Natural killer cell treated with Interleukin-12 subunit alpha and Interleukin-12 subunit beta and Interleukin-15 and Interleukin-18, amount 100 ng/mL, for 72 hours (primary cell): ENCODE measurements around the gene TCOF1. TPM values are rescaled to one million over a fixed set of nuclear protein-coding genes. Genes with fewer than 3 reads are reported as not detected.

ENCODE experiments used
- ATAC-seq, 2 donors: fragments of 150-1000 bp; cut with Tn5 transposase in 1 of 2; sonication (Bioruptor Pico), chemical (Tn5 transposase) in 1 of 2; 2 replicates each; pipeline ENCODE4 v1.10.0; 2021
- DNase-seq: peaks from one replicate; pipeline ENCODE4 v3.0.0; 2022; ENCODE audit warnings: low spot score
- H3K27ac Mint-ChIP-seq, 2 donors: 1 replicate in 1 of 2; 2 replicates in 1 of 2; pipeline ENCODE4 v1.8.0; 2022; ENCODE audit warnings: mixed read lengths in 2 of 2, mild to moderate bottlenecking in 1 of 2, moderate library complexity in 1 of 2
- H3K27me3 Mint-ChIP-seq, 2 donors: 1 replicate in 1 of 2; 2 replicates in 1 of 2; pipeline ENCODE4 v1.8.0; 2022; ENCODE audit warnings: mixed read lengths in 2 of 2
- H3K36me3 Mint-ChIP-seq: one replicate; pipeline ENCODE4 v1.8.0; 2022; ENCODE audit warnings: mixed read lengths
- H3K4me1 Mint-ChIP-seq, 2 donors: 1 replicate in 1 of 2; 2 replicates in 1 of 2; pipeline ENCODE4 v1.8.0; 2022; ENCODE audit warnings: low read depth in 2 of 2, mixed read lengths in 2 of 2, mild to moderate bottlenecking in 1 of 2
- H3K4me3 Mint-ChIP-seq: one replicate; pipeline ENCODE4 v1.8.0; 2022; ENCODE audit warnings: mixed read lengths
- H3K9me3 Mint-ChIP-seq: 2 replicates; pipeline ENCODE4 v1.8.0; 2022; ENCODE audit warnings: mixed read lengths
- total RNA-seq, 2 donors: library from RNA; stranded (reverse); gene quantifications; one replicate each; pipeline ENCODE4 v1.2.3, GENCODE V29; 2022

Gene TCOF1
- total RNA-seq, 2 donors from 2014 or later = 70.0 to 140 TPM

DNA sequence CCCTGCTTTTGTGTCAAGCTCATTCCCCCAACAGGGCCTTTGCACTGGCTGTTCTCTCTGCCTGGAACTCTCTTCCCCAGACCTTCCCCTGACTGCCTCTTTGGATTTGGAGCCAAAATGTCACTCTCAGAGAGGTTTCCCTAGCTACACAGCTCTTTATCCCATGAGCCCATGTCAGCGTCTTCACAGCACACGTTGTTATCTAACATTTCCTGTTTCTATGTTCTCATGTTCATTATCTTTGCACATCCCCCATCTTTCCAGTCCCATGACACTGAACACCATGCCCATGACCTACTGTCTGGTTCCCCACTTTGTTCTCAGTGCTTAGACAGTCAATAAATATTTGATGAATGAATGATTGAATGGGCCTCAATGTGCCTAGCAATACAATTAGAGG is 28.5 kb upstream of the TCOF1 start:
- Mint-ChIP-seq H3K4me3 (no peak overlapping the region), H3K36me3 (no peaks in the 10 kb centered on the region), H3K9me3 (no peaks in the 10 kb centered on the region), H3K27ac (no peak overlapping the region), H3K27me3 (no peaks in the 10 kb centered on the region), H3K4me1 (no peaks in the 10 kb centered on the region)
- ATAC-seq = no peak
- DNase-seq = no peak

DNA sequence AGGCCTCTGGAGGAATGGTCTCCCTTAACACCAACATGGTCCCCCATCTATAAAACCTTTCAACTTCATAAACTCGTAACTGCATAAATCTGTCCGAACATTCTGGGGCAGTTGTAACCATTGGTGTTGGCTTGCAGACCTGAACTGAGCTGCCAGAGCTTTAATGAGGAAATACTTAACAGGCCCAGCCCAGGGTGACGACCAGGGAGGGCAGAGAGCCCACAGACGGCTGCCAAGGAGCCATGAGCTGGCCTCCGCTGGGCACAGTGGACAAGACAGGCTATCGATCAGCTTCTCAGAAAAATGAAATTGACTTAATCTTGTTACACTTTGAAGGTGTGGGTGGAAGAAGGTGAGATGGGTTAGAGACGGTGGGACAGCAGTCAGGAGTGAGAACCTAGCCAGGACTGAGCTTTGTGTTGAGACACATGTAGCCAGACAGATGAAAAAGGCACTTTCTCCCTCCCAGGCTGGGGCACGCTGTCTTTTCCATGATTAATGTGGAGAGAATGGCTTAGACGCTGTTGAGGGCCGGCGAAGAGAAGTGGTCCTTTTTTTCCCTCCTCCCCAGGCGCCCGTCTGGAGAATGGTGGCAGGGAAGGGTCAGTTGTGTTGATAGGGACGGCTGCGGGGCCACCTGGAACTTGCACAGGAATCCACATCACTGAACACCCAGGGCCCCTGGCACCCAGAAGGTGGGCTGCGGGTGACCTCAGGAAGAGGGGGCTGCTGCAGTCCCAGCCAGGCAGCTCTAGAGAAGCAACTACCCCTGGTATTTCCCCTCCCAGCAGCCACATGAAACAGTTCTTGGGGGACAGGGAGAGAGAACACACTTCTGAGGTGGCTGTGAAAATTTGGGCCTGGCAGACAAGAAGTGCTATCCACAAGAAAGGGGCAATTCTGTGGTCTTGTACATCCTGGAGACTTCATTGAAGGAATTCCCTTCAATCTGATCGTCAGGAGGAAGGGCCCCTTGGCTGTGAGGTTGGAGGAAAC is 27.3 kb upstream of the TCOF1 start:
- Mint-ChIP-seq H3K9me3 (no peaks in the 10 kb centered on the region), H3K27me3 (no peaks in the 10 kb centered on the region), H3K27ac (peak overlapping the region in 1 of 2 donors; percentile 5), H3K4me3 (no peak overlapping the region), H3K36me3 (no peaks in the 10 kb centered on the region), H3K4me1 (no peaks in the 10 kb centered on the region)
- ATAC-seq (no peak), DNase-seq (no peak)

DNA sequence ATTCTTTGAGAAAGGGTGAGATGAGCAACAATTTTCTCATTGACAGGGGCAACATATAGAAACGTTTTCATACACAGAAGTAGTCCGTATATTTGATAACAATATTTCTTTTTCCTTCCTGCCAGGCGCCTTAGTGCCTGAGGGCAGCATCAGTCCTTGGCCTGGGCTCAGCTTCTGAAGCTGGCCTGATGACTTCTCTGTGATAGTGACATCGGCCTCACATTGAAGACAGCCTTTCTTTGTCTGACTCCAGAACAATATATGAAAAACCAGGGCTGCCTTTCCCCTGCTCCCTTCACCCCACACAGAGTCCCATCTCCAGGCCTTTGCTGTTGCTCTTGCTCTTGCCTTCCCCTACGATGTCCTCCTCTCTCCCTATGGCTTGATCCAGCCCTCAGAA is 24.1 kb upstream of the TCOF1 start:
- ATAC-seq (no peak), DNase-seq (no peak)
- no peak overlapping the region for H3K4me3 Mint-ChIP-seq
- no peaks in the 10 kb centered on the region for H3K4me1 Mint-ChIP-seq
- no peaks in the 10 kb centered on the region for H3K36me3 Mint-ChIP-seq
- no peaks in the 10 kb centered on the region for H3K9me3 Mint-ChIP-seq
- no peaks in the 10 kb centered on the region for H3K27me3 Mint-ChIP-seq
- no peak overlapping the region for H3K27ac Mint-ChIP-seq

DNA sequence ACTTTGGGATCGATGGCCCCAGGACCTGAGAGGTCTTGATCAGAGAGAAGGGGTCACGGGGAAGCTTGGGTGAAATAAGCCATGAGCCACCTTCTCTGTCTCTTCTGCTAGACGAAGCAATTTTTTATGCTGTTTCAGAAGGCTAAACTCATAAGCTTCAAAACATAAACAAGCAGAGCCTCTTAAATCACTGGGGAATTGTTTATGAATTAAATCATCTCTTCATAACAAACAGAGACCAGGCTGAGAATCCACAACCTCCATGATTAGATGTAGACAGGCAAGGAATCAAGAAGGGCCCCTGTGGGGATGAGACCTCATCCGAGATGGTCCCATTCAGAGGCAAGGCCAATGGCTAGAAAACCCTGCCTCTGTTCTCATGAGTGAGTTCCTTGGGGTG is 21.7 kb upstream of the TCOF1 start:
- no peaks in the 10 kb centered on the region for H3K9me3 Mint-ChIP-seq
- no peak for ATAC-seq

DNA sequence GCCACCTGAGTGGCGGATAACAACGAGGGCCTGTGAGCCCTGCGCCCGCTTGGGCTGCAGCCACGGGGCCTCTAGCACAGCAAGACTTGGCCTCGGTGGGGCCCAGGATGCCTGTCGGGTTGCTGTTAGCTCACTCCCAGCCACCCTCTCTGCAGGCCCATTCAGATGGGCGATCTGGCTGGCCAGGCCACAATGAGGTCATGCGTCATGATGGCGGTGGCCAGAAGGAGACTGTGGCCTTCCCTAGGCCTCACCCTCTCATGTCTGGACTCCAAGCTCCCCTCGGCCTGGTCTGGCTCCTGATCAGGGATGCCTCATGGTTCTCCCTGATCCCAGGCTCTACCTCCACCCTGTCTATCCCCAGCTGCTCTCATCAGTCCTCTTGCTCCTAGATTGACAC is 19.0 kb upstream of the TCOF1 start:
- H3K4me3 Mint-ChIP-seq = no peak overlapping the region
- H3K27ac Mint-ChIP-seq = no peak overlapping the region
- no peaks in the 10 kb centered on the region for H3K9me3 Mint-ChIP-seq
- no peaks in the 10 kb centered on the region for H3K27me3 Mint-ChIP-seq
- peaks cover 7 to 8% of the 10 kb centered on the region in 2 donors for H3K4me1 Mint-ChIP-seq
- DNase-seq (no peak), ATAC-seq (no peak)
- no peaks in the 10 kb centered on the region for H3K36me3 Mint-ChIP-seq

More for the DNA sequence above, 21.7 kb upstream of the TCOF1 start:
- no peak overlapping the region for H3K4me3 Mint-ChIP-seq
- H3K36me3 Mint-ChIP-seq = no peaks in the 10 kb centered on the region
- no peak overlapping the region for H3K27ac Mint-ChIP-seq
- no peaks in the 10 kb centered on the region for H3K27me3 Mint-ChIP-seq
- no peak for DNase-seq
- peaks cover 0 to under 1% of the 10 kb centered on the region in 2 donors for H3K4me1 Mint-ChIP-seq

DNA sequence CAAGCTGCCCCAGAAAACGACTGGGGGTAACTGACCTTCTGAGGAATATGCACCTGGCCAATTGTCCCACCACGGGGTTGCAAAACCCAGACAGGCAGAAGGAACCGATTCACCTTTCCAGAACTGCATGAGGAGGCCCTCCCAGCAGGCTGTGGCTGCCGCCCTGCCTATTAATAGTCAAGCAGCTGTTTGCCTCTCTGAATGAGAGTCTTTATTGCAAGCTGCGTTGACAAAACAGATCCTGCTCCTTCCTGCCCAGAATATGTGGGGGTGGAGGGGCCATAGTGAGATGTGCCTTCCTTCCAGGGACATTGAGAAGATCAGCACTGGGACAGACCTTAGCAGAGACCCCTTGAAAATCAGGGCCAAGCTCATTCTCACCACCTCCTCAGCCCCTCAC is 18.3 kb upstream of the TCOF1 start:
- Mint-ChIP-seq H3K4me3 (no peak overlapping the region), H3K9me3 (no peaks in the 10 kb centered on the region), H3K4me1 (peaks cover 7 to 8% of the 10 kb centered on the region in 2 donors), H3K27me3 (no peaks in the 10 kb centered on the region), H3K36me3 (no peaks in the 10 kb centered on the region), H3K27ac (no peak overlapping the region)
- DNase-seq = no peak
- no peak for ATAC-seq

DNA sequence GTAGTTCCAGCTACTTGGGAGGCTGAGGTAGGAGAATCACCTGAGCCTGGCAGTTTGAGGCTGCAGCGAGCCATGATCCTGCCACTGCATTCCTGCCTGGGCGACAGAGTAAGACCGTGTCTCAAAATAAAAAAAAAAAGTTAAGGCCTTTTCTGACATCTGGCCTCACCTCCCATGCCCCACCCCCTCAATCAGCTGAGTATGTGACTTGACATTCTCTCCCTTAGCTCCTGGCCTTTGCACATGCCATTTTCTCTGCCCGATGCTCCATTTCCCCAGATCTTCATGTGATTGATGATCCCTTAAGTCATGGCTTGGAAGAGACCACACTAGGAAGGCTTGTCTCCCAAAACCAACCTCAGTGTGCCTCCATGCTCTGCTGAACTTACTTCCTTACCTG is 17.7 kb upstream of the TCOF1 start:
- H3K4me1 Mint-ChIP-seq = peaks cover 7 to 8% of the 10 kb centered on the region in 2 donors

DNA sequence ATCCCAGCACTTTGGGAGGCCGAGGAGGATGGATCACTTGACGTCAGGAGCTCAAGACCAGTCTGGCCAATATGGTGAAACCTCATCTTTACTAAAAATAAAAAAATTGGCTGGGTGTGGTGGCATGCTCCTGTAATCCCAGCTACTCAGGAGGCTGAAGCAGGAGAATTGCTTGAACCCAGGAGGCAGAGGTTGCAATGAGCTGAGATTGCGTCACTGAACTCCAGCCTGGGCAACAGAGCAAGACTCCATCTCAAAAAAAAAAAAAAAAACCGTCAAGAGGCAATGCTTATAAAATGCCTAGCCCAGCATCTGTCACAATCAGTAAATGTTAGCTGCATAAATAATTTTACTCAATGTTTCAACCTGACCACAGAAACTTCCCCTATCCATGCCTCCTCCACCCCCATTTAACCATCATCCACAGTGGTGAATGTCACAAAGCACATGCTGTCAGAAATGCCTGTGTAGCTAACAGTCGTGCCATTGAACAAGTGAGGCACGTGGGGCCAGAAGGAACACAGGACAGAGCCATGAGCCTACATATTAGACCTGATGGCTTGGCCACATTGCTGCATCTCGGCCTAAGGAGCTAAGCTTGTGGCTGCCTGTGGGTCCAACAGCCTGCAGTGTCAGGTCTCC is 16.8 kb upstream of the TCOF1 start:
- no peaks in the 10 kb centered on the region for H3K9me3 Mint-ChIP-seq
- H3K27me3 Mint-ChIP-seq = no peaks in the 10 kb centered on the region
- peaks cover 7 to 8% of the 10 kb centered on the region in 2 donors for H3K4me1 Mint-ChIP-seq
- no peak overlapping the region for H3K4me3 Mint-ChIP-seq
- DNase-seq = no peak
- H3K36me3 Mint-ChIP-seq = no peaks in the 10 kb centered on the region
- peak in 1 of 2 donors; percentile 40 for ATAC-seq
- H3K27ac Mint-ChIP-seq = no peak overlapping the region

More for the DNA sequence above, 17.7 kb upstream of the TCOF1 start:
- ATAC-seq (no peak), DNase-seq (no peak)
- no peak overlapping the region for H3K4me3 Mint-ChIP-seq
- H3K9me3 Mint-ChIP-seq = no peaks in the 10 kb centered on the region
- H3K27me3 Mint-ChIP-seq = no peaks in the 10 kb centered on the region
- no peaks in the 10 kb centered on the region for H3K36me3 Mint-ChIP-seq
- H3K27ac Mint-ChIP-seq = no peak overlapping the region

DNA sequence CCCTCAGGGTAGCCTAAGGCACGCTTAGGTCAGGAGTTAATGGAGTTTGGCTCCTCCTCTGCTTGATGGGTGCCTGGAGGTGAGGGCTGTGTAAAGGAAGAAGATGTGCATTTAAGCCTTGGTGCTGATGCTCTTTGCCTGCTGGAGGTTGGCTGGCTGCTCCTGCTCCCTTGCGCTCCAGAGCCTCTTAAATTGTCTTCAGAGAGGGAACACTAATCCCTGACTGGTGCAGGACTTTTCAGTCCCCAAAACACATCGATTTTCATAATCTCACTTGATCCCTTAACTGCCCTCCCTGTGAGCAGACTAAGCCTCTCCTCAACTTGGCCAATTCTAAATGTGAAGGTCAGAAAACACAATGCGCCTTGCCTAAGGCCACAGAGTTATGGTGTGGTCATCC is 16.2 kb upstream of the TCOF1 start:
- DNase-seq (no peak), ATAC-seq (no peak)
- no peaks in the 10 kb centered on the region for H3K9me3 Mint-ChIP-seq
- no peak overlapping the region for H3K27ac Mint-ChIP-seq
- no peak overlapping the region for H3K4me3 Mint-ChIP-seq
- peaks cover 7 to 8% of the 10 kb centered on the region in 2 donors for H3K4me1 Mint-ChIP-seq
- H3K27me3 Mint-ChIP-seq = no peaks in the 10 kb centered on the region
- no peaks in the 10 kb centered on the region for H3K36me3 Mint-ChIP-seq

DNA sequence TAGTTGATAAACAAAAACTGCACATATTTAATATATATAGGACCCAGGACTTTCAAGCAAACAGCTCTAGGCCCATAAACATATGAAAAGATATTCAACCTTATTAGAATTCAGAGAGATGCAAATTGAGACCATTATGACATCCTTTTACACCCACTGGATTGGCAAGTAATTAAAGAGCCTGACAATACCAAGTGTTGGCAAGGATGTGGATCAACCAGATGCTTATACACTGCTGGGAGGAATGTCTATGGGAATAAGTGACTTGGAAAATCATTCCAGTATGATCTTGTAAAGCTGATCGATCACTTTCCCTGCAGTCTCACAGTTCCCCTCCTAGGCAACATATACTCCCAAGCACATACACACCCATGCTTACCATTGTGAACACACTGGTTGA is 15.5 kb upstream of the TCOF1 start:
- Mint-ChIP-seq H3K36me3 (no peaks in the 10 kb centered on the region), H3K4me1 (peaks cover 7 to 8% of the 10 kb centered on the region in 2 donors), H3K27ac (no peak overlapping the region), H3K4me3 (no peak overlapping the region), H3K9me3 (no peaks in the 10 kb centered on the region), H3K27me3 (no peaks in the 10 kb centered on the region)
- no peak for ATAC-seq
- no peak for DNase-seq

DNA sequence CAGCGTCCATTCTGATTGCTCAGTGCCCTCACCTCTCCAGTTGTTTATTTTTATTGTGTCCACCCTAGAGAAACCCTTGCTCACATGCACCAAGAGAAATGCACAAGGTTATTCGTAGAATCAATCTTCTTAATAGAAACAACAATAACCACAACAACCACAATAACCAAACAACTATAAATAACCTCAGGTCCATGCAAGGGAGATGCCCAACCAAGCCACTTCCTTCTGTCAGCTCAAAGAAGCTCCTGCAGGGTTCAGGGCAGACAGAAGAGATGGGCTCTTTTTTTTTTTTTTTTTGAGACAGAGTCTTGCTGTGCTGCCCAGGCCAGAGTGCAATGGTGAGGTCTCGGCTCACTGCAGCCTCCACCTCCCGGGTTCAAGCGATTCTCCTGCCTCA is 14.9 kb upstream of the TCOF1 start:
- Mint-ChIP-seq H3K27me3 (no peaks in the 10 kb centered on the region), H3K9me3 (no peaks in the 10 kb centered on the region), H3K36me3 (no peaks in the 10 kb centered on the region), H3K4me3 (no peak overlapping the region), H3K4me1 (peaks cover 7 to 8% of the 10 kb centered on the region in 2 donors), H3K27ac (no peak overlapping the region)
- ATAC-seq (peak in 1 of 2 donors; percentile 35), DNase-seq (no peak)

DNA sequence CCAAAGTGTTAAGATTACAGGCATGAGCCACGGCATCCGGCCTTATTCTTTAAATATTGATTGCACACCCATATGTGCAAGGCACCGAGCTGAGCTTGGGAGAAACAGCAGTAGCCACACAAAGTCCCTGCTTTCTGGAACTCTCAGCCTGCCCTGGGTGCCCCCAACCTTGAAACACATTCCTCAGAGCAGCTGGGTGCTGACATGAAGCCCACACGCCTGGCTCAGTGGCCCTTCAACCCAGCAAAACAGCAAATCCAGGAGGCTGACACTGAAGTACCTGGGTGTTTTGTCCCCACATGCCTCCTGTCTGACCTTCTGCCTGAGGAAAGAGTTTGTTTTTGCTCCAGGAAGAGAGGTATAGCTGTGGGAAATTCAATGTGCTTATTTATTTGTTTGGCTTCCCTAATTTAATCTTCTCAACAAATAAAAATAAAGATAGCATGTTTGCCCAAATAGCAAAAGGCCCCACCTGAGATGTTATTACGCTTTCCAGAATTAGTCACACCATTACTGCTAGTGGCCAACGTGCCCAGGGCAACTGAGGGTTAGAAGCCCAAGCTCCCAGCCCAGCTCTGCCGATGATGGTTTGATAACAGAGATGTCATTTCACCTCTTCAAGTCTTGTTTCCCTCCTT is 13.4 kb upstream of the TCOF1 start:
- Mint-ChIP-seq H3K9me3 (no peaks in the 10 kb centered on the region), H3K4me3 (no peak overlapping the region), H3K36me3 (no peaks in the 10 kb centered on the region), H3K4me1 (peaks cover 7 to 8% of the 10 kb centered on the region in 2 donors), H3K27ac (no peak overlapping the region), H3K27me3 (no peaks in the 10 kb centered on the region)
- DNase-seq (no peak), ATAC-seq (no peak)

DNA sequence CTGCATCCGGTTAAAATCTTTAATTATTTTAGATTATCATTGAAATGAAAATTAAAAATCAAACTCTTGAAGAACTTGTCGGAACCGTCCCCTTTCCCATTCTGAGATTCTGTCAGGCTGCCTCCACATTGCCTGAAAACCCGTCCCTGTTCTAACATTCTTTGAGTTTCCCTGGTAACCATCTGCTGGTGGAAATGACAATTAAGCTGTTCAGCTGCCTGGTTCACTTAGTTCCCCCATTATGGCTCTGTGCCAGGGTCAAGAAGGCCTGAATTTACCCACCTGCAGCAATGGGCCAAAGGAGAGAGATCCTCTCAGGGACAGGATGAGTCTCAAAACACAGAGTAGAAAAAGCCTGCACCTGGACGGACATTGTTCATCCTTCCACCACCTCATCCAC is 11.8 kb upstream of the TCOF1 start:
- Mint-ChIP-seq H3K4me1 (peaks cover 11% of the 10 kb centered on the region in 2 donors), H3K27me3 (no peaks in the 10 kb centered on the region), H3K4me3 (no peak overlapping the region), H3K9me3 (no peaks in the 10 kb centered on the region), H3K27ac (no peak overlapping the region), H3K36me3 (no peaks in the 10 kb centered on the region)
- ATAC-seq (no peak), DNase-seq (no peak)

DNA sequence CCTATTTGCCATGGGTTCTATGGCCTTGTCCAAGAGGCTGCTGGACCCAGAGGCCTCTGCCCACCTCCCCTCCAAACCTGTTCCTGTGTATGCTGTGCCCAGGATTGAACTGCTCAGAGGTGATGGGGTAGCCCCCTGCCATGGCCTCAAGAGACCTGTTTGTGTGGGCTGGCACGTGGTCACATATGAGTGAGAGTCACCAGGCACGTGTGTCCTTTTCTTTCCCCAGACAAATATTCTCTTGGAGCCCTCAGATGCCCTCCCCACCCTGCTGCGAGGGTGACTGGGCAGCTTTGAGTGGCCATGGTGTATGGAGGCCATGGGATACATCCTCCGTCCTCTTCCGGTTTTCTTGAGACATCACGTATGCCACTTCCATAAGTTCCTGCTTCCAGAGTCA is 10.9 kb upstream of the TCOF1 start:
- DNase-seq (no peak), ATAC-seq (peak in 1 of 2 donors; percentile 24)
- no peak overlapping the region for H3K27ac Mint-ChIP-seq
- no peaks in the 10 kb centered on the region for H3K27me3 Mint-ChIP-seq
- H3K36me3 Mint-ChIP-seq = no peaks in the 10 kb centered on the region
- no peaks in the 10 kb centered on the region for H3K9me3 Mint-ChIP-seq
- peaks cover 12 to 15% of the 10 kb centered on the region in 2 donors for H3K4me1 Mint-ChIP-seq
- no peak overlapping the region for H3K4me3 Mint-ChIP-seq
